Astrocyte of the spinal cord (primary cell): Measurements from ENCODE around the gene STAC2.
A peak's percentile ranks its signal among the peaks of the same experiment; 100 is the strongest.

Source experiments
- DNase-seq: peaks from one replicate; pipeline ENCODE4 v3.0.0; 2011; ENCODE audit warnings: low read depth, low spot score
- H3K4me3 ChIP-seq: 2 replicates; pipeline ENCODE4 v1.5.1; 2011; ENCODE audit warnings: low read depth, mild to moderate bottlenecking, low read length, moderate library complexity
- CTCF ChIP-seq: IDR thresholded peaks from 2 replicates; pipeline ENCODE4 v1.5.1; 2012; ENCODE audit warnings: low read depth, mild to moderate bottlenecking, low read length, inconsistent platforms
- in situ Hi-C: cut with HindIII; loops from 2 replicates; pipeline ENCODE4 v1.10.0; 2017; ENCODE audit warnings: low sequenced_read_pairs

The STAC2 gene

GRCh38 chr17:39164675-39165143 is 61.0 kb downstream of the STAC2 start:
- TF ChIP-seq CTCF = peak; percentile 91
- in situ Hi-C loops = no loop called here
- H3K4me3 ChIP-seq = peak overlapping the region; percentile 48
- peak; percentile 91 for DNase-seq

- no peak for DNase-seq
- no peak overlapping the region for H3K4me3 ChIP-seq
- in situ Hi-C loops = no loop called here
- no peak for TF ChIP-seq CTCF
These were observed 63.8 kb downstream of the STAC2 start for GRCh38 chr17:39161962-39162361.
